Karpas-422 (cell line): ENCODE data around the gene KLF3. TPM values are rescaled to one million over a fixed set of nuclear protein-coding genes. Genes with fewer than 3 reads are reported as not detected.

Source experiments
- DNase-seq: peaks from one replicate; pipeline ENCODE4 v3.0.0-alpha.2; 2015
- H2AFZ ChIP-seq: fragments of 200-600 bp; sonication (generic); 2 replicates; pipeline ENCODE4 v1.6.1; 2014; ENCODE audit warnings: antibody characterized with exemption, low read length, mixed read lengths
- H3K27ac ChIP-seq: fragments of 200-600 bp; sonication (generic); 2 replicates; pipeline ENCODE4 v1.5.1; 2014; ENCODE audit warnings: mild to moderate bottlenecking, low read length, moderate library complexity
- H3K27me3 ChIP-seq: fragments of 200-600 bp; sonication (generic); 2 replicates; pipeline ENCODE4 v1.6.1; 2014; ENCODE audit warnings: low read length, mixed read lengths
- H3K36me3 ChIP-seq: fragments of 200-600 bp; sonication (generic); 2 replicates; pipeline ENCODE4 v1.6.1; 2014; ENCODE audit warnings: low read length, mixed read lengths; ENCODE audit not compliant: insufficient read depth
- H3K4me1 ChIP-seq: fragments of 200-600 bp; sonication (generic); 2 replicates; pipeline ENCODE4 v1.6.1; 2014; ENCODE audit warnings: mild to moderate bottlenecking, low read length, mixed read lengths
- H3K4me2 ChIP-seq: fragments of 200-600 bp; sonication (generic); 2 replicates; pipeline ENCODE4 v1.6.1; 2014; ENCODE audit warnings: low read length, low read depth, mild to moderate bottlenecking; ENCODE audit not compliant: poor library complexity, severe bottlenecking
- H3K4me3 ChIP-seq: fragments of 200-600 bp; sonication (generic); 2 replicates; pipeline ENCODE4 v1.5.1; 2014; ENCODE audit warnings: mild to moderate bottlenecking, antibody characterized with exemption, low read length, mixed read lengths
- H3K79me2 ChIP-seq: fragments of 200-600 bp; sonication (generic); 2 replicates; pipeline ENCODE4 v1.6.1; 2014; ENCODE audit warnings: mild to moderate bottlenecking, low read length, mixed read lengths
- H3K9ac ChIP-seq: fragments of 200-600 bp; sonication (generic); 2 replicates; pipeline ENCODE4 v1.6.0; 2014; ENCODE audit warnings: low read length
- H3K9me2 ChIP-seq: fragments of 200-600 bp; sonication (generic), shearing (Covaris generic); replicated peaks from 2 replicates; pipeline ENCODE4 v1.6.0; 2014; ENCODE audit warnings: mild to moderate bottlenecking, low read length, moderate library complexity; ENCODE audit not compliant: insufficient read depth
- H3K9me3 ChIP-seq: fragments of 300-700, 200-600 bp; sonication (generic); 2 replicates; pipeline ENCODE4 v1.6.1; 2014; ENCODE audit warnings: low read length, mixed read lengths
- H4K20me1 ChIP-seq: fragments of 200-600 bp; sonication (generic); 2 replicates; pipeline ENCODE4 v1.6.1; 2014; ENCODE audit warnings: mild to moderate bottlenecking, antibody characterized with exemption, low read length, low read depth; ENCODE audit not compliant: insufficient read depth
- total RNA-seq: library from RNA; depleted of rRNA; stranded (reverse); fragments of >200 nt; shearing (Covaris generic); gene quantifications from 2 replicates; pipeline ENCODE4 v1.2.3, GENCODE V29; 2014; ENCODE audit warnings: low replicate concordance

Gene KLF3
- total RNA-seq, 1 experiment from 2014 or later, result not detected

- no peak overlapping the region for H3K9ac ChIP-seq
- H3K79me2 ChIP-seq, result no peaks in the 10 kb centered on the region
- no peaks in the 10 kb centered on the region for H3K36me3 ChIP-seq
- no peaks in the 10 kb centered on the region; the same call in 1 of the 2 replicates for H3K27me3 ChIP-seq
- no peak for DNase-seq
- H2AFZ ChIP-seq, result no peak overlapping the region
- H3K27ac ChIP-seq, result no peak overlapping the region
- no peaks in the 10 kb centered on the region for H4K20me1 ChIP-seq
- no peak overlapping the region for H3K4me3 ChIP-seq
- H3K4me1 ChIP-seq, result no peaks in the 10 kb centered on the region
- H3K4me2 ChIP-seq, result no peak overlapping the region
- H3K9me2 ChIP-seq, result no peaks in the 10 kb centered on the region
- H3K9me3 ChIP-seq, result no peaks in the 10 kb centered on the region
These were observed 24.8 kb upstream of the KLF3 start for GRCh38 chr4:38639242-38639641.

- Histone ChIP-seq H2AFZ (no peak overlapping the region), H3K4me3 (no peak overlapping the region), H3K36me3 (no peaks in the 10 kb centered on the region), H3K27me3 (no peaks in the 10 kb centered on the region; the same call in 1 of the 2 replicates), H3K4me2 (no peak overlapping the region), H3K9ac (no peak overlapping the region), H3K79me2 (no peaks in the 10 kb centered on the region), H4K20me1 (no peaks in the 10 kb centered on the region), H3K4me1 (no peaks in the 10 kb centered on the region), H3K9me2 (no peaks in the 10 kb centered on the region), H3K27ac (no peak overlapping the region), H3K9me3 (no peaks in the 10 kb centered on the region)
- no peak for DNase-seq
These were observed 22.2 kb upstream of the KLF3 start for GRCh38 chr4:38641811-38642210.

GRCh38 chr4:38644201-38644600, 19.8 kb upstream of the KLF3 start:
- H3K36me3 ChIP-seq, result no peaks in the 10 kb centered on the region
- H3K9ac ChIP-seq, result no peak overlapping the region
- no peaks in the 10 kb centered on the region for H3K4me1 ChIP-seq
- no peak overlapping the region for H3K27ac ChIP-seq
- no peak overlapping the region for H3K4me2 ChIP-seq
- H3K79me2 ChIP-seq, result no peaks in the 10 kb centered on the region
- H3K27me3 ChIP-seq, result no peaks in the 10 kb centered on the region; the same call in 1 of the 2 replicates
- no peaks in the 10 kb centered on the region for H4K20me1 ChIP-seq
- no peaks in the 10 kb centered on the region for H3K9me2 ChIP-seq
- no peak overlapping the region for H3K4me3 ChIP-seq
- no peak overlapping the region for H2AFZ ChIP-seq
- no peaks in the 10 kb centered on the region for H3K9me3 ChIP-seq
- DNase-seq, result no peak

GRCh38 chr4:38647101-38647819, 16.7 kb upstream of the KLF3 start:
- no peak overlapping the region for H2AFZ ChIP-seq
- H3K27ac ChIP-seq, result no peak overlapping the region
- no peak overlapping the region for H3K4me3 ChIP-seq
- DNase-seq, result no peak
- H4K20me1 ChIP-seq, result no peaks in the 10 kb centered on the region
- H3K9me2 ChIP-seq, result no peaks in the 10 kb centered on the region
- no peaks in the 10 kb centered on the region for H3K36me3 ChIP-seq
- H3K79me2 ChIP-seq, result no peaks in the 10 kb centered on the region
- H3K9me3 ChIP-seq, result no peaks in the 10 kb centered on the region
- no peaks in the 10 kb centered on the region for H3K27me3 ChIP-seq
- no peaks in the 10 kb centered on the region for H3K4me1 ChIP-seq
- no peak overlapping the region for H3K4me2 ChIP-seq
- no peak overlapping the region for H3K9ac ChIP-seq

- Histone ChIP-seq H3K36me3 (no peaks in the 10 kb centered on the region), H3K27ac (no peak overlapping the region), H3K79me2 (no peaks in the 10 kb centered on the region), H3K4me3 (no peak overlapping the region), H3K4me1 (no peaks in the 10 kb centered on the region), H2AFZ (no peak overlapping the region), H3K27me3 (no peaks in the 10 kb centered on the region), H3K4me2 (no peak overlapping the region), H3K9ac (no peak overlapping the region), H4K20me1 (no peaks in the 10 kb centered on the region), H3K9me3 (no peaks in the 10 kb centered on the region), H3K9me2 (no peaks in the 10 kb centered on the region)
- no peak for DNase-seq
These were observed 13.9 kb upstream of the KLF3 start for GRCh38 chr4:38650133-38650532.

- H4K20me1 ChIP-seq, result no peaks in the 10 kb centered on the region
- no peak overlapping the region for H2AFZ ChIP-seq
- H3K9me3 ChIP-seq, result no peaks in the 10 kb centered on the region
- H3K4me1 ChIP-seq, result no peaks in the 10 kb centered on the region
- H3K79me2 ChIP-seq, result no peaks in the 10 kb centered on the region
- H3K9ac ChIP-seq, result no peak overlapping the region
- H3K27me3 ChIP-seq, result no peaks in the 10 kb centered on the region
- H3K4me3 ChIP-seq, result no peak overlapping the region
- no peaks in the 10 kb centered on the region for H3K36me3 ChIP-seq
- H3K9me2 ChIP-seq, result no peaks in the 10 kb centered on the region
- no peak overlapping the region for H3K4me2 ChIP-seq
- no peak for DNase-seq
- H3K27ac ChIP-seq, result no peak overlapping the region
These were observed 9.7 kb upstream of the KLF3 start for GRCh38 chr4:38654273-38654672.

- Histone ChIP-seq H3K4me3 (no peak overlapping the region), H4K20me1 (no peaks in the 10 kb centered on the region), H3K9me3 (no peaks in the 10 kb centered on the region), H3K27me3 (no peaks in the 10 kb centered on the region), H2AFZ (no peak overlapping the region), H3K36me3 (no peaks in the 10 kb centered on the region), H3K9me2 (no peaks in the 10 kb centered on the region), H3K27ac (no peak overlapping the region), H3K9ac (no peak overlapping the region), H3K79me2 (no peaks in the 10 kb centered on the region), H3K4me2 (no peak overlapping the region), H3K4me1 (no peaks in the 10 kb centered on the region)
- DNase-seq, result no peak
These were observed 7.9 kb upstream of the KLF3 start for GRCh38 chr4:38656111-38656510.

- Histone ChIP-seq H3K27me3 (no peaks in the 10 kb centered on the region), H3K36me3 (no peaks in the 10 kb centered on the region), H3K4me2 (no peak overlapping the region), H3K27ac (no peak overlapping the region), H3K9me3 (no peaks in the 10 kb centered on the region), H3K79me2 (no peaks in the 10 kb centered on the region), H3K9me2 (no peaks in the 10 kb centered on the region), H3K4me1 (peaks cover 8% of the 10 kb centered on the region), H3K9ac (no peak overlapping the region), H3K4me3 (no peak overlapping the region), H2AFZ (no peak overlapping the region), H4K20me1 (no peaks in the 10 kb centered on the region)
- DNase-seq, result no peak
These were observed 4.7 kb upstream of the KLF3 start for GRCh38 chr4:38659346-38659745.
